Natural killer cell (primary cell): ENCODE measurements around the gene DEPDC7. TPM values are rescaled to one million over a fixed set of nuclear protein-coding genes. Genes with fewer than 3 reads are reported as not detected.

ENCODE experiments used
- ATAC-seq, 3 donors: fragments of 150-1000 bp in 2 of 3; fragments of 200-7000 bp in 1 of 3; cut with Tn5 transposase; 1 replicate in 1 of 3; 2 replicates in 2 of 3; pipeline ENCODE4 v1.10.0; 2021; ENCODE audit warnings: mild to moderate bottlenecking in 2 of 3, moderate library complexity in 2 of 3
- DNase-seq, 2 donors: peaks; one replicate each; pipeline versions ENCODE4 v3.0.0 to v3.0.0-alpha.2; 2013 to 2021; ENCODE audit warnings: mixed read lengths in 1 of 2
- H3K27ac ChIP-seq: one replicate; pipeline ENCODE4 v1.5.1; 2013; ENCODE audit warnings: mild to moderate bottlenecking, low read length
- H3K27me3 ChIP-seq: one replicate; pipeline ENCODE4 v1.6.1; 2013; ENCODE audit warnings: low read length; ENCODE audit not compliant: control insufficient read depth, insufficient read depth
- H3K36me3 ChIP-seq: one replicate; pipeline ENCODE4 v1.6.1; 2013; ENCODE audit warnings: low read length; ENCODE audit not compliant: control insufficient read depth, insufficient read depth
- H3K4me1 ChIP-seq: one replicate; pipeline ENCODE4 v1.6.1; 2013; ENCODE audit warnings: low read length; ENCODE audit not compliant: control insufficient read depth, insufficient read depth
- H3K4me3 ChIP-seq: one replicate; pipeline ENCODE4 v1.5.1; 2013; ENCODE audit warnings: low read length
- H3K9me3 ChIP-seq: one replicate; pipeline ENCODE4 v1.6.1; 2013; ENCODE audit warnings: low read length; ENCODE audit not compliant: control insufficient read depth, insufficient read depth
- H3K27ac Mint-ChIP-seq, 2 donors: one replicate each; pipeline ENCODE4 v1.8.0; 2022; ENCODE audit warnings: mild to moderate bottlenecking in 2 of 2, mixed read lengths in 2 of 2, moderate library complexity in 1 of 2
- H3K27me3 Mint-ChIP-seq, 2 donors: one replicate each; pipeline ENCODE4 v1.8.0; 2022; ENCODE audit warnings: low read depth in 2 of 2, mixed read lengths in 2 of 2
- H3K36me3 Mint-ChIP-seq: one replicate; pipeline ENCODE4 v1.8.0; 2022; ENCODE audit warnings: mixed read lengths
- H3K4me1 Mint-ChIP-seq, 2 donors: one replicate each; pipeline ENCODE4 v1.8.0; 2022; ENCODE audit warnings: mixed read lengths in 2 of 2
- H3K4me3 Mint-ChIP-seq: one replicate; pipeline ENCODE4 v1.8.0; 2022; ENCODE audit warnings: mild to moderate bottlenecking, moderate library complexity, mixed read lengths
- H3K9me3 Mint-ChIP-seq, 2 donors: one replicate each; pipeline ENCODE4 v1.8.0; 2022; ENCODE audit warnings: mixed read lengths in 2 of 2
- CTCF ChIP-seq: fragments of 200-600 bp; IDR thresholded peaks from one replicate; pipeline ENCODE4 v1.8.0; 2022; ENCODE audit warnings: antibody characterized with exemption
- WGBS: methylation state at CpG from one replicate; pipeline ENCODE4 v1.1.7; 2013; ENCODE audit warnings: missing lambda C conversion rate; ENCODE audit not compliant: insufficient coverage; 5-methylcytosine and 5-hydroxymethylcytosine counted together
- intact Hi-C: fragments of 100-400 bp; cut with micrococcal nuclease; formaldehyde crosslinking; loops from one replicate; pipeline ENCODE4 v1.14.2; 2022
- total RNA-seq, 4 donors: library from RNA; stranded (reverse); fragments of 120-200 nt in 1 of 4; gene quantifications; one replicate each; pipeline versions ENCODE4 v1.2.3 to v1.2.4, GENCODE V29; 2013 to 2022

DEPDC7 gene
- total RNA-seq, 3 donors from 2014 or later (not counting 1 experiment from before 2014, with no cell fraction given) = 0.80 to 1.8 (median 1.2) TPM

GRCh38 chr11:33064033-33064825 is 48.6 kb downstream of the DEPDC7 start:
- Histone ChIP-seq H3K9me3 (no peaks in the 10 kb centered on the region), H3K36me3 (peaks cover 39% of the 10 kb centered on the region), H3K27me3 (no peaks in the 10 kb centered on the region), H3K4me1 (peaks cover 20% of the 10 kb centered on the region), H3K27ac (no peak overlapping the region), H3K4me3 (no peak overlapping the region)
- no peak for DNase-seq
- WGBS = 82% methylated on average over 8 of the region's 11 CpGs
- TF ChIP-seq CTCF = no peak
- Mint-ChIP-seq H3K27me3 (no peaks in the 10 kb centered on the region), H3K9me3 (no peaks in the 10 kb centered on the region), H3K4me1 (peaks cover 21 to 24% of the 10 kb centered on the region in 2 donors), H3K36me3 (peaks cover 7% of the 10 kb centered on the region), H3K27ac (peak overlapping the region; percentile 77 to 78), H3K4me3 (no peak overlapping the region)
- intact Hi-C loops = loop anchor here (2.0 kb wide), 1 partner anchor 179 kb away; no protein-coding TSS in a partner anchor
- no peak for ATAC-seq

- ATAC-seq = no peak
- no peak overlapping the region for H3K4me3 ChIP-seq
- no peak overlapping the region for H3K4me3 Mint-ChIP-seq
Observed at GRCh38 chr11:33064866-33065265, 49.2 kb downstream of the DEPDC7 start.

GRCh38 chr11:33065445-33066178 is 49.9 kb downstream of the DEPDC7 start:
- H3K9me3 Mint-ChIP-seq = no peaks in the 10 kb centered on the region
- DNase-seq = peak; percentile 62 to 85
- peak; percentile 83 for TF ChIP-seq CTCF
- peaks cover 39% of the 10 kb centered on the region for H3K36me3 ChIP-seq
- no peaks in the 10 kb centered on the region for H3K9me3 ChIP-seq
- H3K27me3 Mint-ChIP-seq = no peaks in the 10 kb centered on the region
- no peaks in the 10 kb centered on the region for H3K27me3 ChIP-seq
- intact Hi-C loops = loop anchor here (1.0 to 2.0 kb wide), 3 partner anchors 105 to 256 kb away; no protein-coding TSS in a partner anchor
- peaks cover 20% of the 10 kb centered on the region for H3K4me1 ChIP-seq
- no peak overlapping the region for H3K4me3 Mint-ChIP-seq
- no peaks in the 10 kb centered on the region for H3K36me3 Mint-ChIP-seq
- 81% methylated on average over 22 of the region's 22 CpGs for WGBS
- peaks cover 21 to 24% of the 10 kb centered on the region in 2 donors for H3K4me1 Mint-ChIP-seq
- no peak overlapping the region for H3K27ac ChIP-seq
- peak overlapping the region in 1 of 2 donors; percentile 42 for H3K27ac Mint-ChIP-seq
- peak; percentile 87 to 93 (median 92) for ATAC-seq
- H3K4me3 ChIP-seq = no peak overlapping the region

More at GRCh38 chr11:33064866-33065265, 49.2 kb downstream of the DEPDC7 start:
- Mint-ChIP-seq H3K9me3 (no peaks in the 10 kb centered on the region), H3K36me3 (peaks cover under 1% of the 10 kb centered on the region), H3K27ac (peak overlapping the region in 1 of 2 donors; percentile 78), H3K4me1 (peaks cover 21 to 24% of the 10 kb centered on the region in 2 donors), H3K27me3 (no peaks in the 10 kb centered on the region)
- H3K27ac ChIP-seq = no peak overlapping the region
- peaks cover 20% of the 10 kb centered on the region for H3K4me1 ChIP-seq
- 92% methylated on average over 5 of the region's 5 CpGs for WGBS
- intact Hi-C loops = loop anchor here (1.0 to 2.0 kb wide), 3 partner anchors 105 to 256 kb away; no protein-coding TSS in a partner anchor
- no peak for DNase-seq
- peaks cover 41% of the 10 kb centered on the region for H3K36me3 ChIP-seq
- no peaks in the 10 kb centered on the region for H3K27me3 ChIP-seq
- no peaks in the 10 kb centered on the region for H3K9me3 ChIP-seq
- no peak for TF ChIP-seq CTCF
